ENCODE results near the gene ZMAT3.
"Not testable (repeated sequence)": the region's sequence is repeated elsewhere in the genome, so short reads cannot be mapped to it uniquely, and the experiment has no call there.

ZMAT3 gene

DNA sequence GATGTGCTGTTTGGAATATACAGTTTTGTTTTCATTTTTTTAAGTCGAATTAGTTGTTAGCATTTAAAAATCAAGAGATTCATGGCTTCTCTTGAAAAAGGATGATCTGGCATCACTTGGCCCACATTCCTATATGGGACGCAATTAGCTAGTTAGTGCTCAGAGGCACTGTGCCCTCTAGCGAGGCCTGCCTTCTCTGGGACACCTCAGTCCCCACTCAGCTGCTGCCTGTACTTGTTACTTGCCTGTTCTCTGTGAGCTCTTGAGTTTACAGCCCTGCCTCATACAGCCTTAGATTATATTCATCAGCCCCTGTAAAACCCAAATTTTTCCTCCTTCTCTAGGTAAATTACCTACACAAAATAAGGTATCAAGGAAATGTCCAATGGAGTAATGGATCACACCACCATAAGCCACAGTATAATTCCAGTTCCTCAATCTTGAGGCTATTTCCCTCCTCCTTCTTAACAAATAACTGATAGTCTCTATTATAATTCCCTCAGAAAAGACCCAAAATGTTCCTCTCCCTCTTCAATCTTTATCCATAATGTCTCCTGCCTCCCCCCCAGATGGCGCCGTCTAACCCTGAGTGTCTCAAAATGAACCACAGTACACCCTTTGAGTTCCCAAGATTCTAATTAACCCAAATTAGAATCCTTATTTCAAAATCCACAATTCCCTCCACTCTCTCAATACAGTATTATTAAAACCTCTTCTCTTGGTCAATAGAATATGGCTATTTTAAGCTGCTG lies 2.7 kb downstream of the ZMAT3 start:
- no peak for DNase-seq

GRCh38 chr3:179067839-179068238 lies 3.8 kb downstream of the ZMAT3 start:
- DNase-seq: no peak

DNA sequence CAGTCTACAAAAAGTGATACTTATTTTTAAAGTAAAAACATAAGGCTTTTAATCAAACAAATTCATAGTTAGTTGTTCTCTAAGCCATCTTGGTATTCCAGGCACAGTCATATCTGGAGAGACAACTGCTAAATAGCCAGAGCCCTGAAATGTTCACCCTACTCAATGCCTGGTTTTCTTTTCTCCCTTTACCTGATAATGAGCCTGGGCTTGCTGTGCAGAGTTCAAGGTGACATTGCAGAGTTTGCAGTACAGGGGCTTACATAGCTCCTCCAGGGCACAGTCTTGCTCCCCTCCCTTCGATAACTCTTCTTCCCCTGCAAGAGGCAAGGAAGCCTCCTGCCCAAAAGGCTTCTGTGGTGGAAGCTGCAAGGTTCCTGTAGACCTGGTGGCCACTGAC lies 4.3 kb downstream of the ZMAT3 start:
- DNase-seq: no peak

- no peak for DNase-seq
These were observed 7.6 kb downstream of the ZMAT3 start for GRCh38 chr3:179063945-179064560.

DNA sequence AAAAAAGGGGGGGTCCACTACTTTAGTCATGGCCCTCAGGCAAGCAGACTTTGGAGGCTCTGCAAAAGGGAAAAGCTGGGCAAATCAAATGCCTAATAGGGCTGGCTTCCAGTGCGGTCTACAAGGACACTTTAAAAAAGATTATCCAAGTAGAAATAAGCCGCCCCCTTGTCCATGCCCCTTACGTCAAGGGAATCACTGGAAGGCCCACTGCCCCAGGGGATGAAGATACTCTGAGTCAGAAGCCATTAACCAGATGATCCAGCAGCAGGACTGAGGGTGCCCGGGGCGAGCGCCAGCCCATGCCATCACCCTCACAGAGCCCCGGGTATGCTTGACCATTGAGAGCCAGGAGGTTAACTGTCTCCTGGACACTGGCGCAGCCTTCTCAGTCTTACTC lies 15.3 kb downstream of the ZMAT3 start:
- DNase-seq: no peak

- not testable (repeated sequence) for DNase-seq
These were observed 17.0 kb downstream of the ZMAT3 start for GRCh38 chr3:179054565-179054964.

DNA sequence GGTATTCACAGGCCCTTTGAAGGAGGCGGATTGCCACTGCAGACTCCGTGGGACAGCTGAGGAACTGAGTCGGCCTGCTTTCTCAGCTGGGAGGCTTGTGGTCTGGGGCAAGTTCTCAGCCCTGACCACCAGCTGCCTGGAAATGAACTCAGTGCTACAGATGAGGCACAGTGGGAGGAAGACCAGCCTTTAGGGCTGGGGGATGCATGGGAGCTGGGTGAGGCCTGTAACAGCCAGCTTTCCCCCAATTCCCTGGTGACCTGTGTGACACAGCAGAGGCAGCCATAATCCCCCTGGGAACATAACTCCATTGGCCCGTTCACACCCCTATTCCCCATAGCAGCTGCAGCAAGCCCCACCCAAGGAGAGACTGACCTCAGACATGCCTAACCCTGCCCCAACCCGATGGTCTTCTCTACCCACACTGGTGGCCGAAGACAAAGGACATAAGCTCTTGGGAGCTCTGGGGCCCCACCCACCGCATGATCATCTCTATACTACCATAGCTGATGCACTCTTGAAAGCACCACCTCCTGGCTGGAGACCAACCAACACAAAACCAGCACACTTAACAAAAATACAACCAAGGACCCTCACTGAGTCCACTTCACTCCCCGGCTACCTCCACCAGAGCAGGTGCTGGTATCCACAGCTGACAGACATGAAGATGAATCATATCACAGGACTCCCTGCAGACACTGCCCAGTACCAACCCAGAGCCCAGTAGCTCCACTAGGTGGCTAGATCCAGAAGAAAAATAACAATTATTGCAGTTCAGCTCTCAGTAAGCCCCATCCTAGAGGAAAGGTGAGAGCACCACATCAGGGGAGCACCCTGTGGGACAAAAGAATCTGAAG lies 24.9 kb downstream of the ZMAT3 start:
- no peak for DNase-seq

- DNase-seq: no peak
These were observed 25.7 kb downstream of the ZMAT3 start for GRCh38 chr3:179045719-179046402.

GRCh38 chr3:179038899-179039251 lies 32.7 kb downstream of the ZMAT3 start:
- not testable (repeated sequence) for DNase-seq

- no peak for DNase-seq
These were observed 33.3 kb downstream of the ZMAT3 start for GRCh38 chr3:179038216-179038898.

GRCh38 chr3:179037351-179037750 lies 34.3 kb downstream of the ZMAT3 start:
- no peak for DNase-seq

DNA sequence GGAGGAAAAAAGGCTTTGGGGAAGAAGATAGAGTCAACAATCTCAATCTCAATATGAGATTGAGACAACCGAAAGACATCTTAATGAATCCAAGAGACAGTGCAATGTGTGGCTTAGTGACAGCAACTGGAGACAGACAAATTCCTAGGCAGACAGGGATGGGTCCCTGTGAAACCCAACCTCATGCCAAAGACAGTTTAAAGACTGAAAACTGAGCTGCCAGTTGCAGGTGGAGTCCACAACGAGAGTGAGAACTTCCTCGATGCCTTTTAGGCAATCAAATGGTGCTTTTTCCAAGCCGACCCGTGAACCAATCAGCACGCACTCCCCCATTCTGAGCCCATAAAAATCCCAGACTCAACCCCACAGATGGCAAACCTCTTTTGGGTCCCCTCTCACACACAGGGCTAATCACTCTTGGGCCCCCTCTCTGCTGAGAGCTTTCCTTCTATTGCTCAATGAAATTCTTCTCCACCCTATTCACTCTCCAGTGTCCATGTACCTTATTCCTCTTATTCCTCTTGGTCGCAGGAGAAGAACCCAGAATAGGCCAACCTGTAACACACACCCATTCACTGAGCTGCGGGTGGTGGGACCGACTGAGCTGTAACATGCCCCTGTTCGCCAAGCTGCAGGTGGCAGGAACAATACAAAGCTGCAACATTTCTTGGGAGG lies 34.8 kb downstream of the ZMAT3 start:
- no peak for DNase-seq

GRCh38 chr3:179036226-179036625 lies 35.4 kb downstream of the ZMAT3 start:
- no peak for DNase-seq

GRCh38 chr3:179035232-179035631 lies 36.4 kb downstream of the ZMAT3 start:
- DNase-seq: no peak

GRCh38 chr3:179033304-179033657 lies 38.3 kb downstream of the ZMAT3 start:
- DNase-seq: not testable (repeated sequence)

- not testable (repeated sequence) for DNase-seq
These were observed 38.9 kb downstream of the ZMAT3 start for GRCh38 chr3:179032454-179033303.

GRCh38 chr3:179029096-179029495 lies 42.5 kb downstream of the ZMAT3 start:
- no peak for DNase-seq

DNA sequence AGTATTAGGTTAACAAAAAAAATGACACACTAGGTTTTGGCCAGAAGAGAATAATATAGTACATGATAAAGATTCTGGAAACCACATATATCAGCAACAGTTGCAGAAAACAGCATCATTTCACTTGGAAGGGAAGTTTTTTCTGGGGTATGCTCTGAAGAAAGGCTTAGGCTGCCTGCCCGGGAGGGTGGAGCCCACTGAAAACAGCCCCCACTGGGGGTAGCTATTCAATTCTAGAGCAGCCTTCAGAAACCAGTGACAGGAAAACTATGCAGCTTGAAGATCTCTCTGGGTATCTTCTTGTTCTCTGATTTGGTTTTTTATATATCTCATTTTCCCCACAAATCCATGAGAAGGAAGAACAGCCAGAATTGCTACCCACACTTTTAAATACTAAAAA lies 43.2 kb downstream of the ZMAT3 start:
- no peak for DNase-seq

DNA sequence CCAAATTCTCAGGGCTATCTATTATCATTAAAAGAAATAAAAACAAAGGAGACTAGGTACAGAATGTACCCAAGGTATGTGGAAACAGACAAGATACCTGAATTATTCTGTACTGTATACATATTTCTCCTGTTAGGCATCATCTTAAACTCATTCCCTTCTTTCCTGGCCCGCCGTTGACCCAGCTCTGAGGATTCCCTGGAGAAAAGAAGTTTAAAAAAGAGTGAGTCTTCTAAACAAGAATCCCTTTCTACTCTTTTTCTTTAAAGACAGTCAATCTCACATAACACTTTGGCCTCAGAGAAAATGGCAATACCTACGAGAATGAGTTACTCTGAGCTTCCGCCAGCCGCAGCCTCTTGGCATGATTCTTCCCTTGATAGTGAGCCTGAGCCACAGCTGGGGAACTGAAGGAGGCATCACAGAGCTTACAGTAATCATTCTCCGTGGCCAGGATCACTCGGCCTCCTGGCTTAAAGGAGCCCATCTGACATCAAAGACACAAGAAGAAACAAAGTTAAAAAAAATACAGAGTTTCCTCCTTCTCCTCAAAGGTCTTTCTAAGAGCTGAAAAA lies 44.2 kb downstream of the ZMAT3 start:
- no peak for DNase-seq

DNA sequence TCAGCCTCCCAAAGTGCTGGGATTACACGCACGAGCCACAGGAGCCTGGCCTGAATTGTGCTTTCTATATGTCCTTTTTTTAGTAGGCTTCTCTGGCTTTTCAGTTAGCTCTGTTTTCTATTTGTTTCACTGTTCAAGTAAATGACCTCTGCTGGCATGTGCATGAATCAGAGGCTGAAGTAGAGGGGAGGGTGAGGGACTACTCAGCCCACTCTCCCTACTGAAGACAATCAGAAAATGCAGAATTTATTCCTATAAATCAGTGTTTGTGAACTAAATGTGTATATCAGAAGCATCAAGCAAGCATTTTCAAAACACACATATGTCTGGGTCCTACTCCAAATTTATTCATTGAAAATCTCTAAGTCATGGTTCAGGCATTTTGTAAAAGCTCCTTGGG lies 45.0 kb downstream of the ZMAT3 start:
- DNase-seq: no peak

Data from effector CD8-positive, alpha-beta T cell (primary cell).